ENCODE data around the gene TEX14.

DNA sequence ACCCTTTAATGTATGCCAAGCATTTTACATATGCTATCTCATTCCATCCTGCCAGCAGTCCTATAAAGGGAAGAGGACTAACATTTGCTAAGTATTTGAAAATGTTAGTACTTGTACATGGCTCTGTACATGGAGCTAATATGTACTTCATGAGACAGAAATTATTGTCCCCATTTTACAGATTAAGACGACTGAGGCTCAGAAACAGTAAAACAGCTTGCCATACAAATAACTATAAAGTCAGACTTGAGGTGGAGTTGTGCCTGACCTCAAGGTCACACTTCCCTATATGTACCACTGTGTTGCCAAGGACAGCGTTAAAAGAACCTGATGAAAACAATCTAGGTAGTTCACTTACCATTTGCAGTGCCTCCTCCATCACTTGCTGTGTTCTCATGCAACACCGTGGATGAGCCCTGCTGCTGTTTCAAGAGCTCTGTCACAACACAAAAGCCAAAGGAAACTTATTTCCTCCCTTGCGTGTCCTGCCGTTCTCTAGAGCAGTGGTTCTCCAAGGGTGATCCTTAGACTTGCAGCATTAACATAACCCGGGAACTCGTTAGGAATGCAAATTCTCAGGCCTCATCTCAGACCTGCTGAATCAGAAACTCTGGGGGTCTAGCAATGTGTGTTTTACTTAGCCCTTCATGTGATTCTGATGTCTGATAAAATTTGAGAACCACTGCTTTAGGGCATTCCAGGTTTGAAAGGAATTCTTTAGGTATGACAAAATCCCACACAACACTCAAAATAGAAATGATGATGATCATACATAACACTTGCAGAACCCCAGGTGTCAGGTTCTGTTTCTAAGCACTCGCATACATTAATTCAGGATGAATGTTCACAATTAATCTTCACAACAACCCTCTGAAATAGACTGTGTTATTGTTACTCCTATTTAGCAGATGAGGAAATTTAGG, 126.2 kb downstream of the TEX14 start:
- TF ChIP-seq, protein P1, sequence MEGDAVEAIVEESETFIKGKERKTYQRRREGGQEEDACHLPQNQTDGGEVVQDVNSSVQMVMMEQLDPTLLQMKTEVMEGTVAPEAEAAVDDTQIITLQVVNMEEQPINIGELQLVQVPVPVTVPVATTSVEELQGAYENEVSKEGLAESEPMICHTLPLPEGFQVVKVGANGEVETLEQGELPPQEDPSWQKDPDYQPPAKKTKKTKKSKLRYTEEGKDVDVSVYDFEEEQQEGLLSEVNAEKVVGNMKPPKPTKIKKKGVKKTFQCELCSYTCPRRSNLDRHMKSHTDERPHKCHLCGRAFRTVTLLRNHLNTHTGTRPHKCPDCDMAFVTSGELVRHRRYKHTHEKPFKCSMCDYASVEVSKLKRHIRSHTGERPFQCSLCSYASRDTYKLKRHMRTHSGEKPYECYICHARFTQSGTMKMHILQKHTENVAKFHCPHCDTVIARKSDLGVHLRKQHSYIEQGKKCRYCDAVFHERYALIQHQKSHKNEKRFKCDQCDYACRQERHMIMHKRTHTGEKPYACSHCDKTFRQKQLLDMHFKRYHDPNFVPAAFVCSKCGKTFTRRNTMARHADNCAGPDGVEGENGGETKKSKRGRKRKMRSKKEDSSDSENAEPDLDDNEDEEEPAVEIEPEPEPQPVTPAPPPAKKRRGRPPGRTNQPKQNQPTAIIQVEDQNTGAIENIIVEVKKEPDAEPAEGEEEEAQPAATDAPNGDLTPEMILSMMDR (IDR thresholded peaks at IDR 0.05), result no peak
- TF ChIP-seq POLR2A (IDR thresholded peaks at IDR 0.05) (no peak), POLR2AphosphoS5 (IDR thresholded peaks at IDR 0.05) (no peak)

Measured in breast epithelium (tissue), 3 donors.